Measurements from ENCODE around the gene MRPL9.
A peak's percentile ranks its signal among the peaks of the same experiment; 100 is the strongest.

Gene MRPL9

DNA sequence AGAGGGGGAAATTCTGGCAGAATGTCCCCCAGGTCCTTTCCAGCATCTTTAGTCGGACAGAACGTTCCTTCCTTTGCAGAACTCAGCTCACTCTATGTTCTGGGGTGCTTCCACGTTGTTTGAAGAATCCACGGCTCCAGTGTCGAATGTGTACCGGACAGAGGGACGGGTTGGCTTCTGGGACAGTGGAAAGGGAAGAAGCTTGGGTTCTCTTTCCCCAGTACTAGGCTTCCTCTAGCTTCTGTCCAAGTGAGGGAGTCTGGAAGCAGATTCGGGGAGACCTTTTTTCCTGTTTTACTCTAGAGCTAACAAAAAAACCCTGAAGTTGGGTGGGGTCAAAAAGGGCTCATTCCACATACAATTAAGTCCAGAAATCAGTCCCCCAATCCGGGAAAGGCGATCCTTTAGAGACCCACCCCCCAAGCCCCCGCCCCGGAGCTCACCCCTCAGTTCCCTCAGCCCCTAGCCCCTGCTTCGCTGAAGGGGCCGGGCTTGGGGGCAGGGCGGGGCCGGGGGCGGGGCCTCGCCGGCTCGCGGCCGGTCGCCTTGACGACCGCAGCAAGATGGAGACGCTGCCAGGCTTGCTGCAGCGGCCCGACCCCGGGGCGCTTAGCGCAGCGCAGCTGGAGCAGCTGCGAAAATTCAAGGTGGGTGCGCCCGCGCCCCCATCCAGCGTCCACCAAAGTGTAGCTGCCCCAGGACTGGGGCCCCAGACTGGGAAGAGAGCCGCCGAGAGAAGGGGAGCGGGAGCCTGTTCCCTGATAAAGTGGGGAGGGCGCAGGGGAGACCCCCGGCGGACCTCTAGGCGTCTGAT, 42.1 kb downstream of the MRPL9 start, which contains the start of gene RIIAD1:
Gene RIIAD1, plus strand, starts transcription at position 549 of the 814 bp plus-strand sequence. Its CDS starts 15 bp downstream, at position 564.
- peak; percentile 44 for DNase-seq (ENCODE audit: low read depth, low spot score)
- peaks cover 55% of the 10 kb centered on the region for H3K27me3 ChIP-seq (ENCODE audit: insufficient read depth, insufficient read length)
- peaks cover 4% of the 10 kb centered on the region for H3K4me1 ChIP-seq (ENCODE audit: insufficient read depth, insufficient read length)
- H3K9ac ChIP-seq (ENCODE audit: insufficient read length, low read depth): peak within 1 kb of the TSS; percentile 29
- H3K9me3 ChIP-seq (ENCODE audit: insufficient read depth, low read length): no peaks in the 10 kb centered on the region
- no peaks in the 10 kb centered on the region for H3K36me3 ChIP-seq (ENCODE audit: insufficient read depth, insufficient read length, low read length)
- TF ChIP-seq ZNF274 (IDR thresholded peaks at IDR 0.05; ENCODE audit: low read depth, low read length): no peak
- peak within 1 kb of the TSS; percentile 36 for H3K4me3 ChIP-seq (ENCODE audit: insufficient read length, low read depth)

DNA sequence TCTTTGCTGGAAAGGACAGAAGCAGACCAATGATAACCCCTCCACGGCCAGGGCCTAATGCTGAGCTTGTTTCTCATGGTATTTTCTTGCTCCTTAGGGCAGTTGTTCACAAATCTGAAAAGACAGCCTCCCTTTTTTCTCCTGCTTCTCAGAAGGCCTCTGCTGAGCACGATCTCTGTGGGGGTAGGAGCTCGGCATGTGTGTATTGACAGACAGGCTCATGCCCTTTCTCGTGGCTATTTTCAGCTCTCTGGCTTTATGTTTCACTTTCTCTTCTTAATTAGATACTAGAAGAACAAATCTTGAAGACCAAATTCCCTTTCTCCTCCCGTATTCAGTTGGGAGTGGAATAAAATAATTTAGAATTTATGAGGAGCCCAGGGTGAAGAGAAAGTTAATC, 42.7 kb downstream of the MRPL9 start:
- Histone ChIP-seq H3K36me3 (ENCODE audit: insufficient read depth, insufficient read length, low read length) (no peaks in the 10 kb centered on the region), H3K4me3 (ENCODE audit: insufficient read length, low read depth) (no peak overlapping the region), H3K27me3 (ENCODE audit: insufficient read depth, insufficient read length) (peaks cover 55% of the 10 kb centered on the region), H3K4me1 (ENCODE audit: insufficient read depth, insufficient read length) (peaks cover 5% of the 10 kb centered on the region), H3K9me3 (ENCODE audit: insufficient read depth, low read length) (no peaks in the 10 kb centered on the region), H3K9ac (ENCODE audit: insufficient read length, low read depth) (peak overlapping the region; percentile 0)
- DNase-seq (ENCODE audit: low read depth, low spot score): no peak
- TF ChIP-seq ZNF274 (IDR thresholded peaks at IDR 0.05; ENCODE audit: low read depth, low read length): no peak
- no peak for TF ChIP-seq YY1 (IDR thresholded peaks at IDR 0.05; ENCODE audit: insufficient read depth, insufficient read length)
- no peak for TF ChIP-seq SUZ12 (IDR thresholded peaks at IDR 0.05; ENCODE audit: extremely low read depth, insufficient read depth, insufficient read length)

DNA sequence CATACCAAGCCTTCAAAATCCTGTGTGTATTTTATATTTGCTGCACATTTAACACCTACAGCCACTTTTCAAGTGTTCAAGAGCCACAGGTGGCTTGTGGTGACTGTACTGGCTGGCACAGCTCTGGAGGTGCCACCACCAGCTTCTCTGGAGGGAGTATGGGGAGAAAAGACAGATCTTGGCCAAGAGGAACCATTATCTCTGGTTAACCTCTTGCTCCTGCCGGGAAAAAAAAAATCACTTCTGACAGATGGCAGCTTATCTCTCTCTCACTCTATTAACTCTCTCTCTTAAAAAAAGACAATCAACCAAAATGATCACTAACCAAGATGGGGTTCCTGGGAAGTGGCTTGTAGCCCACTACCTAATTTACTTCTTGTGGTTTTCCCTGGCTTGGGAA, 43.2 kb downstream of the MRPL9 start:
- Histone ChIP-seq H3K9me3 (ENCODE audit: insufficient read depth, low read length) (no peaks in the 10 kb centered on the region), H3K4me3 (ENCODE audit: insufficient read length, low read depth) (no peak overlapping the region), H3K27me3 (ENCODE audit: insufficient read depth, insufficient read length) (peaks cover 55% of the 10 kb centered on the region), H3K4me1 (ENCODE audit: insufficient read depth, insufficient read length) (peaks cover 5% of the 10 kb centered on the region), H3K9ac (ENCODE audit: insufficient read length, low read depth) (no peak overlapping the region), H3K36me3 (ENCODE audit: insufficient read depth, insufficient read length, low read length) (no peaks in the 10 kb centered on the region)
- no peak for TF ChIP-seq SUZ12 (IDR thresholded peaks at IDR 0.05; ENCODE audit: extremely low read depth, insufficient read depth, insufficient read length)
- no peak for TF ChIP-seq YY1 (IDR thresholded peaks at IDR 0.05; ENCODE audit: insufficient read depth, insufficient read length)
- TF ChIP-seq ZNF274 (IDR thresholded peaks at IDR 0.05; ENCODE audit: low read depth, low read length): no peak
- DNase-seq (ENCODE audit: low read depth, low spot score): no peak

DNA sequence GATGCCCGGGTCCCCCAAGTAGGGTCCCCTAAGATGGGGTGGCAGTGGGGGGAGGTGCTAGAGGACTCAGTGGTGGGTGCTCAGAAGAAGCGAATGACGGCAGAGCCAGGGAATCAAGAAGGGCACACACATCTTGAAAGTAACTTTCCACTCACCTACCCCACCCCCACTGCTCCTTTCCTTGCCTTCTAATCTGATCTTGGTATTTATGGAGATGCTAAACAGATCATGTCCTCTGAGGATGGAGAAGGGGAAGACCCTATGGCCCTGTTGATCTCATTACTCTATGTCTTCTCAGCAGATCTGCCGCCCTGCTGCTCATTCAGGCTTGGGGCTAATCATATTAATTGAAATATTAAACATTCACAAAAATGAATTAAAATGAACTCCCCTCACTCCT, 44.6 kb downstream of the MRPL9 start:
- Histone ChIP-seq H3K4me3 (ENCODE audit: insufficient read length, low read depth) (no peak overlapping the region), H3K9me3 (ENCODE audit: insufficient read depth, low read length) (no peaks in the 10 kb centered on the region), H3K4me1 (ENCODE audit: insufficient read depth, insufficient read length) (peaks cover 7% of the 10 kb centered on the region), H3K9ac (ENCODE audit: insufficient read length, low read depth) (no peak overlapping the region), H3K36me3 (ENCODE audit: insufficient read depth, insufficient read length, low read length) (no peaks in the 10 kb centered on the region), H3K27me3 (ENCODE audit: insufficient read depth, insufficient read length) (peaks cover 62% of the 10 kb centered on the region)
- TF ChIP-seq SUZ12 (IDR thresholded peaks at IDR 0.05; ENCODE audit: extremely low read depth, insufficient read depth, insufficient read length): no peak
- TF ChIP-seq YY1 (IDR thresholded peaks at IDR 0.05; ENCODE audit: insufficient read depth, insufficient read length): no peak
- no peak for TF ChIP-seq ZNF274 (IDR thresholded peaks at IDR 0.05; ENCODE audit: low read depth, low read length)
- no peak for DNase-seq (ENCODE audit: low read depth, low spot score)

DNA sequence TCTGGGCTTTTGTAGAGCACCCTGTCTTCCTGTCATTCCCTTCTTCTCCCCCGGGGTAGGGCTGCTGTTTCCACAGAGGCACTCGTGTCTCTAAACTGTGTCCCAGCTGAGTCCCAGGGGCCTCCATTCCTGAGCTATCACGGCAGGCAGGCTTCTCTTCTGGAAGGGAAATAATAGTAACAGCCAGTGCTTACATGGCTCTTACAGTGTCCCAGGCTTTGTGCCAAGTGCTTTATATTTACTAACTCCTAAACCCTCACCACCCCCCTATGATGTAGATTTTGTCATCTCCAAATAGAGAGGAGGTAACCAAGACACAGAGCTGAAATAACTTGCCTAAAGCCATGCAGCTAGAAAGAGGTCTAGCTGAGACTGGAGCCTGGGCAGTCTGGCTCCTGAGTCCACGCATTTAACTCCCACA, 45.3 kb downstream of the MRPL9 start:
- H3K4me3 ChIP-seq (ENCODE audit: insufficient read length, low read depth): no peak overlapping the region
- peaks cover 7% of the 10 kb centered on the region for H3K4me1 ChIP-seq (ENCODE audit: insufficient read depth, insufficient read length)
- no peak for DNase-seq (ENCODE audit: low read depth, low spot score)
- H3K9me3 ChIP-seq (ENCODE audit: insufficient read depth, low read length): no peaks in the 10 kb centered on the region
- H3K9ac ChIP-seq (ENCODE audit: insufficient read length, low read depth): no peak overlapping the region
- H3K36me3 ChIP-seq (ENCODE audit: insufficient read depth, insufficient read length, low read length): no peaks in the 10 kb centered on the region
- TF ChIP-seq SUZ12 (IDR thresholded peaks at IDR 0.05; ENCODE audit: extremely low read depth, insufficient read depth, insufficient read length) (no peak), YY1 (IDR thresholded peaks at IDR 0.05; ENCODE audit: insufficient read depth, insufficient read length) (no peak)
- peaks cover 60% of the 10 kb centered on the region for H3K27me3 ChIP-seq (ENCODE audit: insufficient read depth, insufficient read length)

DNA sequence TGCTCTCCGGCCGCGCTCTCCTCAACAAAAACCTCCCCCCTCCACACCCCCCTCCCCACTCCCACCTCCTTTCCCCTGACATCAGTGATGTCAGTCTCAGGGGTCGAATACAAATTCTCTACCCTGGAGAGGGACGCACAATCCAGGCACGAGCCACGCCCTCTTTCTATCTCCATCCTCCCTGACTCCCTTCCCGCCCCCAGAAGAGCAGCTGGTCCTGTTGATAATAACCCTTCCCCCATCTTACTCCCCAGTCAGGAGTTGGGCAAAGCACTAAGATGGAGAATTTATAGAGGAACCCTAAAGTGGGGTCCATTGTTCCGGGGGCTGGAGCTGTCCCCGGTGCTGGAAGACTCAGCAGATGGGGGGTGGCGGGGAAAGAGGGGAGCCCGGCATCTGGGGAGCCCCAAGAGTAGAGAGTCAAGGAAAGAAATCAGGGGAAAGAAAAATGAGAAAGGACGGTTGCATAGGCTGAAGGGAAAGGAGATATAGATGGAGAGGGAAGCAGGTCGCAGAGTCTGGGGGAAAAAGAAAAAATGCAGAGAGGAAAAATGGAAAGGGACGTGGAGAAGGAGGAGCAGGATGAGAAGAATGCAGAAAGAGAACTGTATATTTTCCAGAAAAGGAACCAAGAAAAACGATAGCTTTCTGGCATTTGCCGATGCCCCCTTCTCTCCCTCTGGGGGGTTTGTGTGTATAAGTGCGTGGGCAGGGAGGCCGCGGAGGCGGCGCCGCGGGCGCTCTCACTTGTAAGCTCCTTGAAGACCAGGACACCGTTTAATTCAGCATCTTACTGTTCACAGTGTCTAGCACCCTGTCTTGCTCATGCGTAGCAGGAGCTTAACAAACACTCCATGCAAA, 46.3 kb downstream of the MRPL9 start, which contains the start of gene CELF3:
Gene CELF3, minus strand, starts transcription at position 33 of the 861 bp plus-strand sequence. CDS start 783 bp downstream, outside the sequence.
- H3K4me1 ChIP-seq (ENCODE audit: insufficient read depth, insufficient read length): peaks cover 7% of the 10 kb centered on the region
- H3K27me3 ChIP-seq (ENCODE audit: insufficient read depth, insufficient read length): peaks cover 50% of the 10 kb centered on the region
- H3K4me3 ChIP-seq (ENCODE audit: insufficient read length, low read depth): peak within 1 kb of the TSS; percentile 42
- no peak within 1 kb of the TSS for H3K9ac ChIP-seq (ENCODE audit: insufficient read length, low read depth)
- DNase-seq (ENCODE audit: low read depth, low spot score): peak; percentile 52
- TF ChIP-seq SUZ12 (IDR thresholded peaks at IDR 0.05; ENCODE audit: extremely low read depth, insufficient read depth, insufficient read length) (peak; percentile 85), ZNF274 (IDR thresholded peaks at IDR 0.05; ENCODE audit: low read depth, low read length) (no peak)
- H3K36me3 ChIP-seq (ENCODE audit: insufficient read depth, insufficient read length, low read length): no peaks in the 10 kb centered on the region
- H3K9me3 ChIP-seq (ENCODE audit: insufficient read depth, low read length): no peaks in the 10 kb centered on the region

DNA sequence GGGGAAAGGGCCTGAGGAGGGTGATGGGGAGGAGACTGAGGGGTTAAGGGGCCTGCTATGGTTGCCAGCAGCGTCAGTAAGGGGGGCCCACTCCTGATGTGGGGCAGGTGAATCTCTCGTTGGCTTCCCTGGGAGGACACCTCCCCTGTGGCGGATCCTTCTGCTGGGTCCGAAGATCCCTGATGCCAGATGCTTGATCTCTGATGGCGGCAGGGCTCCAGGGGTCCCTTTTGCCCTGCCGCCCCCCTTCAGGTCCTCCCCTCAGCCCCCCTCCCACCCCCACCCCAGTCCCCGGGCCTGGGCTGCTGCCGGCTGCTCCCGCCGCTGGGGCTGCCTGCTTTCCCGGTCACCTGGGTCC, 46.9 kb downstream of the MRPL9 start:
- Histone ChIP-seq H3K36me3 (ENCODE audit: insufficient read depth, insufficient read length, low read length) (no peaks in the 10 kb centered on the region), H3K27me3 (ENCODE audit: insufficient read depth, insufficient read length) (peaks cover 43% of the 10 kb centered on the region), H3K9me3 (ENCODE audit: insufficient read depth, low read length) (no peaks in the 10 kb centered on the region), H3K4me1 (ENCODE audit: insufficient read depth, insufficient read length) (peaks cover 7% of the 10 kb centered on the region), H3K9ac (ENCODE audit: insufficient read length, low read depth) (no peak overlapping the region), H3K4me3 (ENCODE audit: insufficient read length, low read depth) (peak overlapping the region; percentile 42)
- DNase-seq (ENCODE audit: low read depth, low spot score): no peak
- TF ChIP-seq ZNF274 (IDR thresholded peaks at IDR 0.05; ENCODE audit: low read depth, low read length) (no peak), YY1 (IDR thresholded peaks at IDR 0.05; ENCODE audit: insufficient read depth, insufficient read length) (no peak), SUZ12 (IDR thresholded peaks at IDR 0.05; ENCODE audit: extremely low read depth, insufficient read depth, insufficient read length) (no peak)

All from NT2/D1 (cell line).